Kidney epithelial cell (primary cell): ENCODE results near the gene ARID3C. TPM values are rescaled to one million over a fixed set of nuclear protein-coding genes. Genes with fewer than 3 reads are reported as not detected.

Experiments
- DNase-seq: peaks from one replicate; pipeline ENCODE4 v3.0.0-alpha.2; 2010; ENCODE audit warnings: low read depth
- H3K27me3 ChIP-seq: 2 replicates; pipeline ENCODE4 v1.6.0; 2011; ENCODE audit warnings: low read length; ENCODE audit not compliant: control insufficient read depth, insufficient read depth
- H3K36me3 ChIP-seq: 2 replicates; pipeline ENCODE4 v1.5.1; 2011; ENCODE audit warnings: low read length; ENCODE audit not compliant: control insufficient read depth, insufficient read depth
- H3K4me3 ChIP-seq: 2 replicates; pipeline ENCODE4 v1.5.1; 2011; ENCODE audit warnings: low read depth, mild to moderate bottlenecking, control low read depth, low read length
- total RNA-seq: library from RNA; depleted of rRNA; stranded (reverse); fragments of >200 nt; gene quantifications from 2 replicates; pipeline ENCODE4 v1.2.3, GENCODE V29; 2015
- TF ChIP-seq, protein P1 (sequence below): IDR thresholded peaks from 2 replicates; pipeline ENCODE4 v1.5.1; 2011; ENCODE audit warnings: mild to moderate bottlenecking, moderate library complexity, low read length, control low read depth, inconsistent platforms; ENCODE audit not compliant: insufficient read depth, poor library complexity, severe bottlenecking

ARID3C gene
- total RNA-seq, 1 donor from 2014 or later = 1.0 TPM

DNA sequence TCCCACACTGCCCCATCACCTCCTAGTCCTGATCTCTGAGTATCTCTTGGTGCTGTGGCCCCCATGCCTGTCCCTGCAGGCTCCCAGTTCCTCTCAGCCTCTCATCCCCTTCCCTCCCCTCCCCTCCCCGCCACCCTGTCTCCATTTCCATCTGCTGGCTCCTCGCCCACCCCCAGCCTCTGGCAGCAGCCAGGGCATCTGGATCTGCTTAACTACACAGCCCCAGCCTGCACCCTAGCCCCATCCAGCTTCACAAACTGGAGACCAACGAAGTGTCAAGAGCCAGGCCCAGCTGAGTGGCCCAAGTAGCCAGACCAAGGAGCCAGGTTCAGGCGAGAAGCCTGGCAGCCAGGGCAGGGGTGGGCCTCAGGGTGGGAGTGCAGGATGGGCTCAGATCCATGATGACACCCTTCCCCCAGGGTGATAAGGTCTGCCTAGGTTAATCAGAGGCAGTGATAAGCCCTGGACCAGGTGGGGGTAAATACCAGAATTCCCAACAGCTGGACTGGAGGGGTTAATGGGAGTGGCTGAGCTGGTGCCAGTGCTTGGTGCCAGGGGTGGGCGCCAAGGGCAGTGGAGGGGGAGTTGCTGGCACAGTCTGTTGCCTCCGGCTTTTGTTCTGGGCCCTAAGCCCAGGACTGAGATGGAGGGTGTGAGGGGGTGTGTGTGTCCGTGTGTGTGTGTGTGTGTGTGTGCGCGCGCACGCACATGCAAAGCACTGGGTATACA lies 25.6 kb upstream of the ARID3C start:
- TF ChIP-seq, protein P1, sequence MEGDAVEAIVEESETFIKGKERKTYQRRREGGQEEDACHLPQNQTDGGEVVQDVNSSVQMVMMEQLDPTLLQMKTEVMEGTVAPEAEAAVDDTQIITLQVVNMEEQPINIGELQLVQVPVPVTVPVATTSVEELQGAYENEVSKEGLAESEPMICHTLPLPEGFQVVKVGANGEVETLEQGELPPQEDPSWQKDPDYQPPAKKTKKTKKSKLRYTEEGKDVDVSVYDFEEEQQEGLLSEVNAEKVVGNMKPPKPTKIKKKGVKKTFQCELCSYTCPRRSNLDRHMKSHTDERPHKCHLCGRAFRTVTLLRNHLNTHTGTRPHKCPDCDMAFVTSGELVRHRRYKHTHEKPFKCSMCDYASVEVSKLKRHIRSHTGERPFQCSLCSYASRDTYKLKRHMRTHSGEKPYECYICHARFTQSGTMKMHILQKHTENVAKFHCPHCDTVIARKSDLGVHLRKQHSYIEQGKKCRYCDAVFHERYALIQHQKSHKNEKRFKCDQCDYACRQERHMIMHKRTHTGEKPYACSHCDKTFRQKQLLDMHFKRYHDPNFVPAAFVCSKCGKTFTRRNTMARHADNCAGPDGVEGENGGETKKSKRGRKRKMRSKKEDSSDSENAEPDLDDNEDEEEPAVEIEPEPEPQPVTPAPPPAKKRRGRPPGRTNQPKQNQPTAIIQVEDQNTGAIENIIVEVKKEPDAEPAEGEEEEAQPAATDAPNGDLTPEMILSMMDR = no peak
- H3K36me3 ChIP-seq = no peaks in the 10 kb centered on the region

DNA sequence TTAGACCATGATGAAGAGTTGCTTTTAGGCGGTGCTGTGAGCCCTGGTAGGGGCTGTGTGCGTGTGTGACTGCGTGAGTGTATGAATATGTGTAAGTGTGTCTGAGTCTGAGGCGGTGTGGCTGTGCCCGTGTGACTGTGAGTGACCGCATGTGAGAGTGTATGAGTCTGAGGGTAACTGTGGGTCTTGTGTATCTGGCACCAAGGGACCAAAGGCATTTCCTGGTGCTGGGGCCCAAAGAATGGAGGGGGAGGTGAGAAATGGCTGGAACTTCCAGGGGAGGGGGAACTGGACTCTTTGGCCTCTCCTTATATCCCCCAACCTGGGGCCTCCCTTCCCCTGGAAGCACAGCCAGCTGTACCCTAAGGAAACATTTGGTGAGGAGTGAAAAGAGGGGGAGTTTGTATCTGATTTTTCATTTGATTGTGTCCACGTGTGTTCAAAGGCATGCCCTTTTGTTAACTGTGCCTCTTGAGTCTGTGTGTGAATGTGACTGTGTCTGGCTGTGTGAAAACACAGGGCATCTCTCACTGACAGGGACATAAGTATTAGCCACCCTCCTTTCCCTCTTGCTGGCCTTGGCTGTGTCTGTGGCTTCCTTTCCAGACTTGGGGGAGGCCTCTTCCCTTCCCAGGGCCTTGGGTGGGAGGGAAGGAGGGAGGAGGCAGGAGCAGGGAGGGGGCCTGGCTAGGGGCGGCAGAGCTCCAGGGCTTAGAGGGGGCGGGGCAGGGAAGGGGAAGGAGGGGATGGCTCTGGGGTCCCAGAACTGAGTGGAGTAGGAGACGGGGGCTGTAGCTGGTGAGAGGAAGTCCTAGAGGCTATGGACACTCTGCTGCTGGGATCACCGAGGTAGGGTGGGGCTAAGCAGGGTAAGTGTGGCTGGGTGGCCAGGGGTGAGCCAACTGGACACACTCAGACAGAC lies 24.5 kb upstream of the ARID3C start:
- H3K36me3 ChIP-seq = no peaks in the 10 kb centered on the region
- H3K27me3 ChIP-seq = no peaks in the 10 kb centered on the region
- no peak for DNase-seq
- TF ChIP-seq, protein P1 = no peak
- no peak overlapping the region for H3K4me3 ChIP-seq

More for the DNA sequence above, 25.6 kb upstream of the ARID3C start:
- Histone ChIP-seq H3K27me3 (no peaks in the 10 kb centered on the region), H3K4me3 (no peak overlapping the region)
- DNase-seq = no peak

DNA sequence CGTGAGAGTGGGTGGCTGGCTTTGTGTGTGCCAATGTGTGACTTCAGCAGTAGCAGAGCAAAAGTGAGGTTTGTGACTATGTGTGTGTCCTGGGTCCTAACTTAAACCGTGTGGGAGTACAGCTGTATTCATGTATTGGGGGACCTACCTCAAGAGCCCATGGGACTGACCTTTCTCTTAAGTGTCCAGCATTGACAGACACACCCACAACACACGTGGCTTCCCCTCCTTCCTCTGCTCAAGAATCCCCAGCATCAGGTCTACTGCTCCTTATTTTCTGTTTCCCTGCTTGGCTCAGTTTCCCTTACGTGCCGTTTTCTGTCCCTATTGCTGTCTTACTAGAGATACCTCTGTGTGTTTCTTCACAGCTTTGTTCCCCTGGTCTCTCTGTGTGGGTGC lies 23.7 kb upstream of the ARID3C start:
- no peak for DNase-seq

GRCh38 chr9:34651876-34652601 lies 23.2 kb upstream of the ARID3C start, which contains the start of gene IL11RA:
TSS of gene IL11RA (plus strand) at chr9:34652185. CDS start at chr9:34655218, 3,033 bp downstream.
- Histone ChIP-seq H3K36me3 (no peaks in the 10 kb centered on the region), H3K27me3 (no peaks in the 10 kb centered on the region), H3K4me3 (peak within 1 kb of the TSS; percentile 33)
- no peak for DNase-seq
- TF ChIP-seq, protein P1 = no peak

More for the DNA sequence above, 23.7 kb upstream of the ARID3C start:
- Histone ChIP-seq H3K36me3 (no peaks in the 10 kb centered on the region), H3K4me3 (no peak overlapping the region), H3K27me3 (no peaks in the 10 kb centered on the region)
- TF ChIP-seq, protein P1 = no peak

- TF ChIP-seq, protein P1 = no peak
- H3K4me3 ChIP-seq = peak overlapping the region; percentile 33
- no peak for DNase-seq
These were observed 22.5 kb upstream of the ARID3C start for GRCh38 chr9:34651321-34651720.

More at GRCh38 chr9:34651321-34651720, 22.5 kb upstream of the ARID3C start:
- Histone ChIP-seq H3K36me3 (no peaks in the 10 kb centered on the region), H3K27me3 (no peaks in the 10 kb centered on the region)
